Measurements from ENCODE around the gene AZGP1. TPM values are rescaled to one million over a fixed set of nuclear protein-coding genes. Genes with fewer than 3 reads are reported as not detected.
"Not testable (repeated sequence)": the region's sequence is repeated elsewhere in the genome, so short reads cannot be mapped to it uniquely, and the experiment has no call there.

The AZGP1 gene
- total RNA-seq, 4 donors from 2014 or later, result 68.7 to 182 (median 111) TPM

- no peak for TF ChIP-seq POLR2A (IDR thresholded peaks at IDR 0.05)
- TF ChIP-seq EP300 (IDR thresholded peaks at IDR 0.05), result no peak
- TF ChIP-seq CTCF (IDR thresholded peaks at IDR 0.05), result no peak
- peaks cover 0 to 11% (median 0%) of the 10 kb centered on the region in 4 donors for H3K4me1 ChIP-seq
- no peaks in the 10 kb centered on the region for H3K27me3 ChIP-seq
- WGBS, 2 donors, result 69 to 83% methylated on average over 4 to 5 of the region's 5 CpGs
- H3K27ac ChIP-seq, result no peak overlapping the region
- no peaks in the 10 kb centered on the region for H3K9me3 ChIP-seq
- H3K4me3 ChIP-seq, result no peak overlapping the region
- no peak for DNase-seq (ENCODE audit: low spot score in 2 of 2)
- no peaks in the 10 kb centered on the region for H3K36me3 ChIP-seq
Measured at GRCh38 chr7:99987846-99988245, 12.0 kb upstream of the AZGP1 start.

DNA sequence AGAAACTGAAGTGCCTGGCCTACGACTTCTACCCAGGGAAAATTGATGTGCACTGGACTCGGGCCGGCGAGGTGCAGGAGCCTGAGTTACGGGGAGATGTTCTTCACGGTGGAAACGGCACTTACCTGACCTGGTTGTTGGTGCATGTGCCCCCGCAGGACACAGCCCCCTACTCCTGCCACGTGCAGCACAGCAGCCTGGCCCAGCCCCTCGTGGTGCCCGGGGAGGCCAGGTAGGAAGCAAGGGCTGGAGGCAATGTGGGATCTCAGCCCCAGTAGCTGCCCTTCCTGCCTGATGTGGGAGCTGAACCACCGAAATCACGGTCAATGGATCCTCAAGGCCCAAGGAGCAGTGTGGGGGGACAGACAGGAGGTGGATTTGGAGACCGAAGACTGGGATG, 11.5 kb upstream of the AZGP1 start:
- not testable (repeated sequence) for DNase-seq (ENCODE audit: low spot score in 2 of 2); H3K36me3 ChIP-seq; H3K4me3 ChIP-seq; H3K27ac ChIP-seq; H3K27me3 ChIP-seq; H3K9me3 ChIP-seq
- 86 to 87% methylated on average over 11 to 13 of the region's 14 CpGs for WGBS, 2 donors
- peaks cover 0 to 11% (median 0%) of the 10 kb centered on the region in 4 donors for H3K4me1 ChIP-seq

DNA sequence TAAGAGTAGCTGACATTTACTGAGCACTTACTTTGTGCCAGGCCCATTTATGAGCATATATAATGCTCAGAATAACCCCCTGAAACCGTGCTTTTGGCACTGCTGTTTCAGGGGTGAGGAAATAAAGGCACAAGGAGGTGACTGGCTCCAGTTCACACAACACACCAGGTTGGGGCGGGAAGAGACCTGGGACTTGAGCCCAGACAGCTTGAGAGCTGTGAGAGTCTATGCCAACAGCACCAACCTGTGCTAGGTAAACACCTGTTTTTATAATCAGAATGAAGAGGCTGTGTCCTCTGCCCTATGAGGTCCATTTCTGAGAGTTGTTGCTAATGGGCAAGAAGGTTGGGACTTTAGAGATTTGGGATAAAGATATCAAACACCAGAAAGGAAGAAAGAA, 8.8 kb upstream of the AZGP1 start:
- Histone ChIP-seq H3K4me1 (peaks cover 0 to 3% (median 0%) of the 10 kb centered on the region in 4 donors), H3K4me3 (no peak overlapping the region), H3K36me3 (no peaks in the 10 kb centered on the region), H3K9me3 (no peaks in the 10 kb centered on the region), H3K27me3 (no peaks in the 10 kb centered on the region), H3K27ac (no peak overlapping the region)
- TF ChIP-seq POLR2A (IDR thresholded peaks at IDR 0.05) (no peak), CTCF (IDR thresholded peaks at IDR 0.05) (no peak), EP300 (IDR thresholded peaks at IDR 0.05) (no peak)
- no peak for DNase-seq (ENCODE audit: low spot score in 2 of 2)
- 74 to 75% methylated on average over 2 of the region's 2 CpGs for WGBS, 2 donors

GRCh38 chr7:99981066-99981465, 5.2 kb upstream of the AZGP1 start:
- H3K9me3 ChIP-seq; H3K27me3 ChIP-seq; H3K4me1 ChIP-seq; H3K36me3 ChIP-seq; H3K27ac ChIP-seq; DNase-seq (ENCODE audit: low spot score in 2 of 2); H3K4me3 ChIP-seq: not testable (repeated sequence)
- 72% methylated on average over 7 of the region's 7 CpGs for WGBS, 2 donors

DNA sequence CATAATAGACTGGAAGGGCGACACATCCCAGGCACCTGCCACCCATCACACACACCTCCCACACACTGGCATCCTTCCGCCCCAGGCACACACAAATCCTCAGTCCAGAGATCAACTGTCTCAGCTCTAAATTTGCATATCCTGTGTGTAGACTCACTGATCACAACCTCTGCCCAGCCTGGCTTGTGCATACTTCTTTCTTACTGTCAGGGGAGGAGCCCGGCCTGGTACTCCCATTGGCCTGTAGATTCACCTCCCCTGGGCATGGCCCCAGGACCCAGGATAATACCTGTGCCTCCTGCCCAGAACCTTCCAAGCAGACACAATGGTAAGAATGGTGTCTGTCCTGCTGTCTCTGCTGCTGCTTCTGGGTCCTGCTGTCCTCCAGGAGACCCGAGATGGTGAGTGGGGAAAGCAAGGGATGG, 4.6 kb upstream of the AZGP1 start:
- 63 to 71% methylated on average over 4 of the region's 4 CpGs for WGBS, 2 donors

DNA sequence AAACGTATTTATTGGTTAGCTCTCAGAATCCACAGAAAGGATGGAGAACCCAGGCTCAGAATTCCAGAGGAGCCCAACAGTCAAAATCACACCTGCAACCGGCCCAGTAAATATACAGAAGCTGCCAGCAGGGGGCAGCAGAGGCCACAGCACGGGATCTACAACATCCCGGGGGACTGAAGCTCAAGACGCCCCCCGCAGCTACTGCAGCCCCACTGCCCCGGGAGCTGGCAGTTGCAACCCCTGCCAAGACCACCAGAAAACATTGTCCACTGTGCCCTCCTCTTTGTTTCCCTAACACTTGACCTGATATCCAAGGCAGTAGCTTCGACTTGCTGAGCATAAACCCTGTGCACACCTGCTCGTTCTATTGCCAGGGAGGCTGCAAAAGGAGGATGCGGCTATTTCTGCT, 4.0 kb upstream of the AZGP1 start:
- WGBS, 2 donors, result 18 to 24% methylated on average over 6 to 10 of the region's 10 CpGs
- DNase-seq (ENCODE audit: low spot score in 2 of 2), result peak; percentile 53 to 78
- H3K4me3 ChIP-seq, result not testable (repeated sequence)

More for the DNA sequence above, 4.6 kb upstream of the AZGP1 start:
- H3K4me3 ChIP-seq; H3K9me3 ChIP-seq; H3K27ac ChIP-seq; DNase-seq (ENCODE audit: low spot score in 2 of 2); H3K27me3 ChIP-seq; H3K36me3 ChIP-seq: not testable (repeated sequence)
- peaks cover 0 to 10% (median 0%) of the 10 kb centered on the region in 4 donors for H3K4me1 ChIP-seq

More for the DNA sequence above, 4.0 kb upstream of the AZGP1 start:
- H3K9me3 ChIP-seq, H3K27ac ChIP-seq, H3K27me3 ChIP-seq, H3K36me3 ChIP-seq: not testable (repeated sequence)
- peak; percentile 49 to 79 (median 74) for TF ChIP-seq CTCF (IDR thresholded peaks at IDR 0.05)
- H3K4me1 ChIP-seq, result peaks cover 0 to 10% (median 0%) of the 10 kb centered on the region in 4 donors
